WTC11 (cell line): ENCODE data around the gene SMOC2.

ENCODE experiments used
- CTCF ChIP-seq: fragments of 200-600 bp; IDR thresholded peaks from 2 replicates; pipeline ENCODE4 v1.8.0; 2022; ENCODE audit warnings: antibody characterized with exemption
- FOXJ3 ChIP-seq: sonication (generic); formaldehyde crosslinking; IDR thresholded peaks from 2 replicates; pipeline ENCODE4 v1.9.0; 2021; ENCODE audit warnings: missing genetic modification reagents, mild to moderate bottlenecking, borderline replicate concordance
- GABPB1 ChIP-seq: sonication (generic); formaldehyde crosslinking; IDR thresholded peaks from 2 replicates; pipeline ENCODE4 v1.8.1; 2023; ENCODE audit warnings: mild to moderate bottlenecking, missing genetic modification reagents
- GTF2I ChIP-seq: fragments of 250-450 bp; sonication (Bioruptor Pico); conservative IDR thresholded peaks from 2 replicates; pipeline ENCODE4 v1.4.0; 2021; ENCODE audit warnings: mild to moderate bottlenecking
- IRF2 ChIP-seq: sonication (generic); formaldehyde crosslinking; IDR thresholded peaks from 2 replicates; pipeline ENCODE4 v1.8.0; 2022; ENCODE audit warnings: low read depth, missing genetic modification reagents, borderline replicate concordance
- MAX ChIP-seq: sonication (generic); formaldehyde crosslinking; IDR thresholded peaks from 2 replicates; pipeline ENCODE4 v1.8.0; 2022; ENCODE audit warnings: mild to moderate bottlenecking, missing genetic modification reagents
- NR2C2 ChIP-seq: sonication (generic); formaldehyde crosslinking; IDR thresholded peaks from 2 replicates; pipeline ENCODE4 v1.8.0; 2022; ENCODE audit warnings: mild to moderate bottlenecking, missing genetic modification reagents
- TP53 ChIP-seq: sonication (generic); formaldehyde crosslinking; IDR thresholded peaks from 2 replicates; pipeline ENCODE4 v1.8.1; 2023; ENCODE audit warnings: mild to moderate bottlenecking, missing genetic modification reagents

GRCh38 chr6:168600381-168600780 lies 159.4 kb downstream of the SMOC2 start:
- no peak for TF ChIP-seq GTF2I (CRISPR knock-in tag)
- TF ChIP-seq NR2C2 (CRISPR knock-in tag): no peak
- no peak for TF ChIP-seq CTCF
- TF ChIP-seq TP53: no peak
- TF ChIP-seq FOXJ3 (CRISPR knock-in tag): no peak
- TF ChIP-seq GABPB1 (CRISPR knock-in tag): no peak
- TF ChIP-seq MAX (CRISPR knock-in tag): no peak
- no peak for TF ChIP-seq IRF2 (CRISPR knock-in tag)
